C4-2B (cell line): ENCODE results near the gene KRT80.

Source experiments
- CTCF ChIP-seq: fragments of 450-650 bp; conservative IDR thresholded peaks from 2 replicates; pipeline ENCODE4 v1.5.1; 2017; ENCODE audit warnings: mild to moderate bottlenecking
- ZFX ChIP-seq: fragments of 450-650 bp; IDR thresholded peaks from 2 replicates; pipeline ENCODE4 v1.6.1; 2017

- TF ChIP-seq CTCF = no peak
- no peak for TF ChIP-seq ZFX
These were observed 8.4 kb upstream of the KRT80 start for GRCh38 chr12:52200086-52200780.
